Cardiac septum (tissue), 1 donor: ENCODE measurements around the gene ZCWPW2. TPM values are rescaled to one million over a fixed set of nuclear protein-coding genes. Genes with fewer than 3 reads are reported as not detected.

Experiments used
- DNase-seq: peaks from one replicate; pipeline ENCODE4 v3.0.0-alpha.2; 2020; ENCODE audit warnings: low spot score
- intact Hi-C: fragments of 100-400 bp; cut with DNase I; formaldehyde crosslinking; loops from one replicate; pipeline ENCODE4 v1.14.0; 2022
- total RNA-seq: library from RNA; stranded (reverse); fragmentation: NEBNext Ultra II Directional; extraction: Animal tissue kit (Norgen Biotek cat#: 25700); gene quantifications from one replicate; pipeline ENCODE4 v1.2.1, GENCODE V29; 2021
- donor health status: DM: no; HTN: no; CAD: no.

ZCWPW2 gene
- total RNA-seq, 1 donor from 2014 or later: 2.1 TPM

DNA sequence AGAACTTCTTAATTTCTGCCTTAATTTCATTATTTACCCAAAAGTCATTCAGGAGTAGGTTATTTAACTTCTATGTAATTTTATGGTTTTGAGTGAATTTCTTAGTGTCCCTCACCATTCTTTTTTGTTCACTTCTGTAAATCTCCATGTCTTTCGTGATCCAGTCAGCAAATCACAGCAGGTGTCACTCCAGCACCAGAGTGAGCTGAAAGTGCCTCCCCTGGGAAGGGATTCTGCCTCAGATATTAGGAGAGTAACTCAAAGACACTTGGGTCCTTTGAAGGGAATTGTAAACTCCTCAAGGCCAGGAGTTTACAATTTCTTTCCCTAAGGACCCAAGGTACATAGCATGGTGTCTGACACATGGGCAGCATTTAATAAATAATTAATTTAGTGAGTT lies 207.7 kb downstream of the ZCWPW2 start:
- intact Hi-C loops: no loop called here
- no peak for DNase-seq

GRCh38 chr3:28564211-28564610 lies 215.7 kb downstream of the ZCWPW2 start:
- DNase-seq: no peak
- intact Hi-C loops: no loop called here

GRCh38 chr3:28569357-28569756 lies 220.8 kb downstream of the ZCWPW2 start:
- intact Hi-C loops: no loop called here
- no peak for DNase-seq

DNA sequence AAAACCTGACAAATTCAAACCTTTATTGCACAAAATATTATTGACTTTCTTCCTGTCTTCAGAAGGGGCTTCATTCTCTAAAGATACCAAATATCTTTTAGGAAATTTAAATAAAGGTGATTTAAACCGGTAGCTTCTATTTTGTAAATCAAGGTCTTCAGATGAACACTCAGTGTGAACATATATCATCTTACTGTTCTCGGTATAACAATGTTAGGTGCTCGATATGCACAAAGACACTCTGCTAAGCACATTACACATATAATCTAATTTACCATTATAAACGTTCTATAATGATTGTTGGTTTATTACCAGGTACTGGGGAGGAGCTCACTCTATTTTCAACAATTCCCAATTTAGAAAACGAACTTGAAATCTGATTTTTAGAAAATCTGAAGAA lies 225.5 kb downstream of the ZCWPW2 start:
- intact Hi-C loops: loop anchor here (10.0 kb wide), 2 partner anchors 161 to 491 kb away; no protein-coding TSS in a partner anchor
- no peak for DNase-seq

GRCh38 chr3:28575100-28575745 lies 226.7 kb downstream of the ZCWPW2 start:
- intact Hi-C loops: loop anchor here (10.0 kb wide), 2 partner anchors 160 to 490 kb away; no protein-coding TSS in a partner anchor
- no peak for DNase-seq

Other genes starting within 250 kb of the ZCWPW2 start
- gene CMC1, start 107.1 kb upstream of the ZCWPW2 start, total RNA-seq: 22.3 TPM
- 38.3 TPM for gene AZI2, start 103 bp downstream of the ZCWPW2 start, total RNA-seq